Astrocyte of the spinal cord (primary cell): ENCODE data around the gene AGAP1.

Experiments used
- DNase-seq: peaks from one replicate; pipeline ENCODE4 v3.0.0; 2011; ENCODE audit warnings: low read depth, low spot score
- H3K4me3 ChIP-seq: 2 replicates; pipeline ENCODE4 v1.5.1; 2011; ENCODE audit warnings: low read depth, mild to moderate bottlenecking, low read length, moderate library complexity
- in situ Hi-C: cut with HindIII; loops from 2 replicates; pipeline ENCODE4 v1.10.0; 2017; ENCODE audit warnings: low sequenced_read_pairs
- TF ChIP-seq, protein P1 (sequence below): IDR thresholded peaks from 2 replicates; pipeline ENCODE4 v1.5.1; 2012; ENCODE audit warnings: low read depth, mild to moderate bottlenecking, low read length, inconsistent platforms

The AGAP1 gene

DNA sequence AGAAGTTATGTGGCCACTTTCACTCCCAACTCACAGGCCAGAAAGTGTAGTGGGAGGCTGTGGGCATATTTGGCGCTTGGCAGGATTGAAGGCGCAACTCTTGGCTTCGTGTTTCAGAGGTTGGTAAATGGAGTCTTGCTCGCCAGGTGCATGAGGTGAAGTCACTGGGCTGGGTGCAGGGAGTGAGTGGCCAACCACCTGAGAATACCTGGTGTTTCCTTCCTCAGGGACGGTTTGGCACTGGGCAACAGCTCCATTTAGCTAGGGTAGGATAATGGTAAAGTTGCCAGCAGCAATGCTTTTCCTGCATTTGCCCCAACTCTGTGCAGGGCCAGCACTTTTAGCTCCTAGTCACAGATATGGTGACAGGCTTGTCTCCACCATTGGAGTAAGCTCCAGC is 115.9 kb downstream of the AGAP1 start:
- H3K4me3 ChIP-seq = no peak overlapping the region
- no peak for DNase-seq
- TF ChIP-seq, protein P1, sequence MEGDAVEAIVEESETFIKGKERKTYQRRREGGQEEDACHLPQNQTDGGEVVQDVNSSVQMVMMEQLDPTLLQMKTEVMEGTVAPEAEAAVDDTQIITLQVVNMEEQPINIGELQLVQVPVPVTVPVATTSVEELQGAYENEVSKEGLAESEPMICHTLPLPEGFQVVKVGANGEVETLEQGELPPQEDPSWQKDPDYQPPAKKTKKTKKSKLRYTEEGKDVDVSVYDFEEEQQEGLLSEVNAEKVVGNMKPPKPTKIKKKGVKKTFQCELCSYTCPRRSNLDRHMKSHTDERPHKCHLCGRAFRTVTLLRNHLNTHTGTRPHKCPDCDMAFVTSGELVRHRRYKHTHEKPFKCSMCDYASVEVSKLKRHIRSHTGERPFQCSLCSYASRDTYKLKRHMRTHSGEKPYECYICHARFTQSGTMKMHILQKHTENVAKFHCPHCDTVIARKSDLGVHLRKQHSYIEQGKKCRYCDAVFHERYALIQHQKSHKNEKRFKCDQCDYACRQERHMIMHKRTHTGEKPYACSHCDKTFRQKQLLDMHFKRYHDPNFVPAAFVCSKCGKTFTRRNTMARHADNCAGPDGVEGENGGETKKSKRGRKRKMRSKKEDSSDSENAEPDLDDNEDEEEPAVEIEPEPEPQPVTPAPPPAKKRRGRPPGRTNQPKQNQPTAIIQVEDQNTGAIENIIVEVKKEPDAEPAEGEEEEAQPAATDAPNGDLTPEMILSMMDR = no peak
- in situ Hi-C loops = no loop called here

DNA sequence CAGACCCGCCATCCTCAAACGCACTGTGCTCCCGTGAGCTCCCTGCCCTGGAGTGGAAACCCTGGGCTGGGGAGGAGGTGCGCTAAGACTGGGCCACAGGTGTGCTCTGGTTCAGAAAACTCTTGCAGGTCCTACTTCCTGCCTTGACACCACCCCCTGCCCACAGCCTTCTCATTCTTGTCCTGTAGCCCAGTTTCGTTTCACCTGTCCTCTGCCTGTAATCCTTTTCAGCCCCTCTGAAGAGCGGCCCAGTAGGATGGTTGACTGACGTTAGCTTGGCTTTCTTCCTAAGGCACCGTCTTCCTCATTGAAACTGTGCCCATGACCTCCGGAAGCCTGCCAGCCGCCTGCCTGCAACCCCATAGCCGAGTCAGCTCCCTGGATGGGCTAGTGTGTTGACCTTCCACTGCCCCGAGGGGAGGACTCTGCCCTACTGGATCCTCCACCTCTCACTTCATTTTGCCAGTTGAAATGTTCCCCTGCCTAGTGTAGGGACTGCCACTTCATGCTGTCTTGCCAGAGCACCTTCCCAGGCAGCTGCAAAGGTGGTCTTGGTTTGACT is 116.9 kb downstream of the AGAP1 start:
- no peak for DNase-seq
- in situ Hi-C loops = no loop called here
- H3K4me3 ChIP-seq = no peak overlapping the region
- TF ChIP-seq, protein P1 = no peak

DNA sequence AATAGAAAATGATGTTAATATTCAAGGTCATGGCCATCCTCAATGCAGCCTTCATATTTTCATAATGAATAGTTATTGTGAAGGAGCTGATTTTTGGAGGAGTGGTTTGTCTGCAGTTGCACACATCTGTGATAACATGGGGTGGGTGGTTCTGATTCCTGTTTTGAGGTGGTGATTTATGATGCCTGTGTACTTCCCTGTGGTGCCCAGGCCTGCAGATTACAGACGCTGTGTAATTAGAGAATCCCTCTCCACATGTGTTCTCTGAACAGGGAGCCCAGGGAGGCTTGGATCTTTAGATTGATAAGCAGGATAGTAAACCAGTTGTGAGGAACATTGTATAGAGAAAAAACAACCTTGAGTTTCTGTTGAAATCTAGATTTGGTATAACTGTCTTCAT is 117.5 kb downstream of the AGAP1 start:
- in situ Hi-C loops = no loop called here

DNA sequence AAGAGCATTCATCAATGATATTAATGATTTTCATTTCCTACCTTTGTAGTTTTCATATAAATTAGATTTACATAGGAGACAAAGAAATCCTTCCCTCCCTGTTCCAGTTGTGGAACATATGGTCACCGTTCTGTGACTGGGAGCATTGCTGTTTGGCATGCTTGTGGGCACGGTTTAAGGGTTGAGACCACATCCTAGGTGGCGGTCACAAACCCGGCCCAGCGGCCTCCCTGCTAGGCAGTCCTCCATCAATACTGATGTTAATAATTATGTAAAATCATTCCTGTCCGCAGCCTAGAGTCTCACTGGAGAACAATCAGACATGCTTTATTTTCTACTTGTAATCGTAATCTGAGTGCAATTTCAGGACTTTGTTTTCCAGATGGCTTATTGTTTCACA is 117.9 kb downstream of the AGAP1 start:
- TF ChIP-seq, protein P1 = no peak

More for the DNA sequence above, 117.5 kb downstream of the AGAP1 start:
- H3K4me3 ChIP-seq = no peak overlapping the region
- no peak for DNase-seq
- TF ChIP-seq, protein P1 = no peak

DNA sequence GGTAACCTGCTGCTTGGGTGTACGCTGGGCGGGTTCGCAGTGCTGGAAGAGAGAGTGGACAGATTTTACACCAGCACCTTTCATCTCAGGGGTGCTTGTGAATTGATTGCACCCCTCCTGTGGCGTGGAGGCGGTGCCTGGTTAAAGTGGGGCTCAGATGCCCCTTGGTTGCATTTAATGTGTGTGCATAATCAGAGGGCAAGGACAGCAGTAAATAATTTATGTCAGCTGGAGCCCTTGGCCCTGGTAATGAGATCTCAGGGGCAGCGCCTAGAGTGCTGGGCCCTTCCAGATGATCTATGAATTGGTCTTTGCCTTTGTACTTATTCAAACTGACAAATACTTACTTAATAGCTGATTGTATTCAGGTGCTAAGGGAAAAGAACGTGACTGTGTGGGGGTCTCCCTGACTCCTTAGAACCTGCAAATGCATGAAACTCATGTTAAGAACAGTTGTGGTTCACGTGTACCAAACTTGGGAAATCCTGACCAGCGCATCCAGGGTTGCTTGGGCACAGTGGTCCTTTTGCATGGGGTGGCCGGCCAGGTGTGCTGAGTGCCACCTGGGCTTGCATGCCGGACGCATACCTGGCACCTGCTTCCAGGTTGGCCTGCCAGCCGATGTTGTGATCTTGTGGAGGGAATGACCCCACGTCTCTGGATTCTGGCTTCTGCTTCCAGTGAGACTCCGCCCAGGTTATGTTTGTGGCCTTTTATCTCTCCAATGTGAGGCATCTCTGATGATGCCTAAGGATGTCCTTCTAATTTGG is 118.5 kb downstream of the AGAP1 start:
- no peak for DNase-seq
- in situ Hi-C loops = no loop called here
- no peak overlapping the region for H3K4me3 ChIP-seq
- TF ChIP-seq, protein P1 = no peak

More for the DNA sequence above, 117.9 kb downstream of the AGAP1 start:
- no peak for DNase-seq
- no peak overlapping the region for H3K4me3 ChIP-seq
- in situ Hi-C loops = no loop called here

DNA sequence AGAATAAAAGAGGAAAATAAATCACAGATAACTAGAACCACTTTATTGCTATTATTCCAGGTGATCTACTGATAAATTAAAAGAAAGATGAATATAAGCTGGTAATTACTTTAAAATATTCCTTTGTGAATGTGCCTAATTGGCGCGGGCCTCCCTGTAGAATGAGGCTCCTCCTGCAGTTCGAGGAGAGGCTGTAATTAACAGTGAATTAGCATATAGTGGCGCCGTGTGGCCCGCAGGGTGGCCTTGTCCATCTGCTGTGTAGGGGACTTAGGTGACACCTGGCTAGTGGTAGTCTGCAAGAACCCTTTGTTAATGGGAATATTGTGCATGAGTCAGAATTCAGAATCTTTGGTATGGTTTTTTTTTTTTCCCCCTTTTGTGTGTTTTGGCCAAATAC is 119.8 kb downstream of the AGAP1 start:
- no peak overlapping the region for H3K4me3 ChIP-seq
- TF ChIP-seq, protein P1 = no peak
- no peak for DNase-seq
- in situ Hi-C loops = no loop called here
